ENCODE data around the gene NRXN3. TPM values are rescaled to one million over a fixed set of nuclear protein-coding genes. Genes with fewer than 3 reads are reported as not detected.

Gene NRXN3
- total RNA-seq, 1 donor from 2014 or later = 1.6 TPM

- no peaks in the 10 kb centered on the region for H3K27me3 ChIP-seq (ENCODE audit: control insufficient read depth, insufficient read depth, low read length)
- TF ChIP-seq CTCF (IDR thresholded peaks at IDR 0.05; ENCODE audit: insufficient read depth, low read length, poor library complexity, severe bottlenecking) = no peak
- H3K4me3 ChIP-seq (ENCODE audit: low read depth, low read length) = no peak overlapping the region
- H3K36me3 ChIP-seq (ENCODE audit: control insufficient read depth, insufficient read depth, low read length) = no peaks in the 10 kb centered on the region
- no peak for DNase-seq (ENCODE audit: low read depth)
Measured at GRCh38 chr14:79417961-79418360, 1247.8 kb downstream of the NRXN3 start.

- Histone ChIP-seq H3K4me3 (ENCODE audit: low read depth, low read length) (no peak overlapping the region), H3K27me3 (ENCODE audit: control insufficient read depth, insufficient read depth, low read length) (no peaks in the 10 kb centered on the region)
- no peak for TF ChIP-seq CTCF (IDR thresholded peaks at IDR 0.05; ENCODE audit: insufficient read depth, low read length, poor library complexity, severe bottlenecking)
Measured at GRCh38 chr14:79418649-79419415, 1248.7 kb downstream of the NRXN3 start.

GRCh38 chr14:79419571-79420327 is 1249.6 kb downstream of the NRXN3 start:
- DNase-seq (ENCODE audit: low read depth) = no peak
- no peaks in the 10 kb centered on the region for H3K36me3 ChIP-seq (ENCODE audit: control insufficient read depth, insufficient read depth, low read length)
- H3K4me3 ChIP-seq (ENCODE audit: low read depth, low read length) = no peak overlapping the region
- TF ChIP-seq CTCF (IDR thresholded peaks at IDR 0.05; ENCODE audit: insufficient read depth, low read length, poor library complexity, severe bottlenecking) = no peak
- no peaks in the 10 kb centered on the region for H3K27me3 ChIP-seq (ENCODE audit: control insufficient read depth, insufficient read depth, low read length)

More at GRCh38 chr14:79418649-79419415, 1248.7 kb downstream of the NRXN3 start:
- DNase-seq (ENCODE audit: low read depth) = no peak
- no peaks in the 10 kb centered on the region for H3K36me3 ChIP-seq (ENCODE audit: control insufficient read depth, insufficient read depth, low read length)

GRCh38 chr14:79420725-79421124 is 1250.6 kb downstream of the NRXN3 start:
- TF ChIP-seq CTCF (IDR thresholded peaks at IDR 0.05; ENCODE audit: insufficient read depth, low read length, poor library complexity, severe bottlenecking) = no peak

GRCh38 chr14:79421811-79422210 is 1251.6 kb downstream of the NRXN3 start:
- Histone ChIP-seq H3K36me3 (ENCODE audit: control insufficient read depth, insufficient read depth, low read length) (no peaks in the 10 kb centered on the region), H3K27me3 (ENCODE audit: control insufficient read depth, insufficient read depth, low read length) (no peaks in the 10 kb centered on the region), H3K4me3 (ENCODE audit: low read depth, low read length) (no peak overlapping the region)
- DNase-seq (ENCODE audit: low read depth) = no peak
- no peak for TF ChIP-seq CTCF (IDR thresholded peaks at IDR 0.05; ENCODE audit: insufficient read depth, low read length, poor library complexity, severe bottlenecking)

More at GRCh38 chr14:79420725-79421124, 1250.6 kb downstream of the NRXN3 start:
- no peaks in the 10 kb centered on the region for H3K36me3 ChIP-seq (ENCODE audit: control insufficient read depth, insufficient read depth, low read length)
- no peaks in the 10 kb centered on the region for H3K27me3 ChIP-seq (ENCODE audit: control insufficient read depth, insufficient read depth, low read length)
- no peak overlapping the region for H3K4me3 ChIP-seq (ENCODE audit: low read depth, low read length)
- no peak for DNase-seq (ENCODE audit: low read depth)
